GM10266 (cell line): ENCODE results near the gene LRAT.

Experiments
- DNase-seq: peaks from one replicate; pipeline ENCODE4 v3.0.0; 2012; ENCODE audit errors: extremely low spot score
- CTCF ChIP-seq: IDR thresholded peaks from 2 replicates; pipeline ENCODE4 v1.5.1; 2012; ENCODE audit warnings: mild to moderate bottlenecking, low read depth; ENCODE audit not compliant: control insufficient read depth, insufficient read depth; ENCODE audit errors: missing control alignments

Gene LRAT

GRCh38 chr4:154778264-154778663 lies 34.5 kb downstream of the LRAT start:
- TF ChIP-seq CTCF, result no peak

GRCh38 chr4:154779362-154779947 lies 35.7 kb downstream of the LRAT start:
- no peak for TF ChIP-seq CTCF

More at GRCh38 chr4:154778264-154778663, 34.5 kb downstream of the LRAT start:
- no peak for DNase-seq

GRCh38 chr4:154781126-154781982 lies 37.6 kb downstream of the LRAT start, which contains the start of gene RBM46:
Gene RBM46, plus strand, starts transcription at chr4:154781272. Its CDS starts 15,481 bp downstream, at chr4:154796753.
- TF ChIP-seq CTCF, result no peak
- DNase-seq, result no peak

More at GRCh38 chr4:154779362-154779947, 35.7 kb downstream of the LRAT start:
- DNase-seq, result no peak

GRCh38 chr4:154781983-154782293 lies 38.1 kb downstream of the LRAT start:
- no peak for DNase-seq
- no peak for TF ChIP-seq CTCF
